OCI-LY7 (cell line): ENCODE results near the gene MOBP.

Experiments
- EZH2phosphoT487 ChIP-seq: fragments of 200-600 bp; sonication (generic); IDR thresholded peaks from 2 replicates; pipeline ENCODE4 v1.6.1; 2018; ENCODE audit warnings: low read depth, borderline replicate concordance, mild to moderate bottlenecking, mixed run types, antibody characterized with exemption, low read length, moderate library complexity, mixed read lengths
- TF ChIP-seq, protein P1 (sequence below): fragments of 200-600 bp; sonication (generic); conservative IDR thresholded peaks from 2 replicates; pipeline ENCODE4 v1.5.1; 2014; ENCODE audit warnings: mild to moderate bottlenecking, antibody characterized with exemption, low read length, moderate library complexity, mixed read lengths

DNA sequence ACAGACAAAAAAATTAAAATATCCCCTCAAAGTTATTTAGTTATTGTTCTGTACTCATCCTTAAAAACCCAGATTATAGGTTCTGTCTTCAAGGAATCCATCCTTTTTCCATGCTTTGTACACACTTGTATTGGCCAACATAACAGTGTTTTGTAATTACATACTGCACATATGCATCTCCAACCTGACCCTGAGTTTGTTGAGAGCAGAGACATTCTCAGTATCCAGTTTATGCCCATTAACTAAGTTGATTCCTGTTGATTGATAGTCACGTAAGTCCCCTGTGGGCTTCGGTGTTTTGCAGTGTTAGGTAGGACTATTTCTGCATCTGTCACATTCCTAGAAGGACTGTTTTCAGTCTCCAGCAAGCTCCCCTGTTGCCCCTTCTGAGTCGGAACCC, 33.6 kb downstream of the MOBP start:
- TF ChIP-seq, protein P1, sequence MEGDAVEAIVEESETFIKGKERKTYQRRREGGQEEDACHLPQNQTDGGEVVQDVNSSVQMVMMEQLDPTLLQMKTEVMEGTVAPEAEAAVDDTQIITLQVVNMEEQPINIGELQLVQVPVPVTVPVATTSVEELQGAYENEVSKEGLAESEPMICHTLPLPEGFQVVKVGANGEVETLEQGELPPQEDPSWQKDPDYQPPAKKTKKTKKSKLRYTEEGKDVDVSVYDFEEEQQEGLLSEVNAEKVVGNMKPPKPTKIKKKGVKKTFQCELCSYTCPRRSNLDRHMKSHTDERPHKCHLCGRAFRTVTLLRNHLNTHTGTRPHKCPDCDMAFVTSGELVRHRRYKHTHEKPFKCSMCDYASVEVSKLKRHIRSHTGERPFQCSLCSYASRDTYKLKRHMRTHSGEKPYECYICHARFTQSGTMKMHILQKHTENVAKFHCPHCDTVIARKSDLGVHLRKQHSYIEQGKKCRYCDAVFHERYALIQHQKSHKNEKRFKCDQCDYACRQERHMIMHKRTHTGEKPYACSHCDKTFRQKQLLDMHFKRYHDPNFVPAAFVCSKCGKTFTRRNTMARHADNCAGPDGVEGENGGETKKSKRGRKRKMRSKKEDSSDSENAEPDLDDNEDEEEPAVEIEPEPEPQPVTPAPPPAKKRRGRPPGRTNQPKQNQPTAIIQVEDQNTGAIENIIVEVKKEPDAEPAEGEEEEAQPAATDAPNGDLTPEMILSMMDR = no peak
- no peak for TF ChIP-seq EZH2phosphoT487
